Neural progenitor cell (in vitro differentiated cells): ENCODE measurements around the gene TIPARP.

Experiments
- CTCF ChIP-seq: fragments of 200-600 bp; sonication (generic); IDR thresholded peaks from 2 replicates; pipeline ENCODE4 v1.5.1; 2017; ENCODE audit warnings: antibody characterized with exemption, mild to moderate bottlenecking
- EZH2 ChIP-seq: fragments of 200-600 bp; sonication (generic); IDR thresholded peaks from 2 replicates; pipeline ENCODE4 v1.6.1; 2017; ENCODE audit warnings: antibody characterized with exemption, mild to moderate bottlenecking, moderate library complexity
- EZH2phosphoT487 ChIP-seq: fragments of 200-600 bp; sonication (generic); IDR thresholded peaks from 2 replicates; pipeline ENCODE4 v1.6.1; 2017; ENCODE audit warnings: antibody characterized with exemption

DNA sequence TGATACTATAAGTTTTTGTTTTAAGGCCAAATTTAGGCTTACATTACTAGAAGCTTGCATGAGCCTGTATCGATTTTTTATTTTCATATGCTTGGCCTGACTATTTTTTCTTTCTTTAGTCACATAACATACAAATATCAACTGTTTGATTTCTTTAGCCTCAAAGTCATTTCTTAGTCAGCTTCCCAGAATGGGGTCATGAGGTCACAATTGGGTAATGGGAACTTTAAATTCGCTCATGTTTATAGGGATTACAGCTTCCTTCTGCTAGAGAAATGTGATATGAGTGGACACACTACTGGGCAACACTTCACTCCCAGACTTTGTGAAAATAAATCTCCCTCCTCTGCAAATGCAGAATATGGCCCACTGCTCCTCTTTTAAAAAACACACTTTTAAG, 9.1 kb upstream of the TIPARP start:
- TF ChIP-seq CTCF (no peak), EZH2 (no peak), EZH2phosphoT487 (no peak)
